H1 (cell line): ENCODE measurements around the gene ATXN2. TPM values are rescaled to one million over a fixed set of nuclear protein-coding genes. Genes with fewer than 3 reads are reported as not detected.

Experiments used
- CHD1 ChIP-seq: IDR thresholded peaks from 2 replicates; pipeline ENCODE4 v1.6.1; 2012; ENCODE audit warnings: low read depth, low read length, improper control_type of control experiment
- JUND ChIP-seq: IDR thresholded peaks from 2 replicates; pipeline ENCODE4 v1.6.1; 2011; ENCODE audit warnings: mild to moderate bottlenecking, improper control_type of control experiment, low read length
- ZNF274 ChIP-seq: IDR thresholded peaks from 2 replicates; pipeline ENCODE4 v1.7.0; 2012; ENCODE audit warnings: low read length, borderline replicate concordance; ENCODE audit errors: extremely low read depth
- polyA plus RNA-seq, 7 experiments: library from polyadenylated mRNA; depleted of rRNA in 3 of 7; stranded (reverse) in 5 of 7; unstranded in 2 of 7; fragments of >200 nt in 5 of 7; fragments of 200-250 nt in 2 of 7; gene quantifications; 1 replicate in 5 of 7; 2 replicates in 1 of 7; 4 replicates in 1 of 7; pipeline versions ENCODE4 v1.2.1 to v1.2.3, GENCODE V29; 2011 to 2013; ENCODE audit warnings: missing spikeins in 2 of 7, mixed read lengths in 2 of 7
- total RNA-seq: library from RNA; stranded (reverse); fragmentation: NEBNext Ultra II Directional; extraction: Animal tissue kit (Norgen Biotek cat#: 25700); gene quantifications from 2 replicates; pipeline ENCODE4 v1.2.1, GENCODE V29; 2021

The ATXN2 gene
- total and polyA plus RNA-seq, 2 of the 8 experiments (the other 6 are each of a cell fraction or from before 2014, with no cell fraction given) = 46.6 to 80.7 TPM

- no peak for TF ChIP-seq CHD1
- no peak for TF ChIP-seq ZNF274
- TF ChIP-seq JUND = no peak
Measured at GRCh38 chr12:111546758-111547383, 52.2 kb downstream of the ATXN2 start (continued).
